Measurements from ENCODE around the gene FH. TPM values are rescaled to one million over a fixed set of nuclear protein-coding genes. Genes with fewer than 3 reads are reported as not detected.
A peak's percentile ranks its signal among the peaks of the same experiment; 100 is the strongest.

The FH gene
- total RNA-seq, 1 donor: 95.2 TPM

GRCh38 chr1:241531195-241532161, 11.9 kb upstream of the FH start:
- DNase-seq (ENCODE audit: insufficient read length, low spot score, missing footprints): no peak
- Histone ChIP-seq H3K27me3 (ENCODE audit: insufficient read depth, low read length) (peaks cover 27% of the 10 kb centered on the region), H3K79me2 (ENCODE audit: insufficient read depth, low read length) (no peaks in the 10 kb centered on the region), H3K4me2 (ENCODE audit: insufficient read depth, low read length) (peak overlapping the region; percentile 76), H3K9me3 (ENCODE audit: low read depth, low read length) (no peaks in the 10 kb centered on the region), H2AFZ (ENCODE audit: low read length) (peak overlapping the region; percentile 90), H3K4me1 (ENCODE audit: insufficient read depth, low read length) (no peaks in the 10 kb centered on the region), H3K4me3 (ENCODE audit: insufficient read depth, low read length) (peak overlapping the region; percentile 72), H3K27ac (ENCODE audit: low read depth, low read length) (peak overlapping the region; percentile 75), H3K36me3 (ENCODE audit: insufficient read depth, low read length) (no peaks in the 10 kb centered on the region), H4K20me1 (ENCODE audit: insufficient read depth, low read length) (no peaks in the 10 kb centered on the region)
- peak; percentile 63 for TF ChIP-seq CTCF (IDR thresholded peaks at IDR 0.05; ENCODE audit: extremely low read depth, low read depth, low read length)

GRCh38 chr1:241527146-241527545, 7.6 kb upstream of the FH start:
- Histone ChIP-seq H4K20me1 (ENCODE audit: insufficient read depth, low read length) (no peaks in the 10 kb centered on the region), H3K27ac (ENCODE audit: low read depth, low read length) (no peak overlapping the region), H3K4me3 (ENCODE audit: insufficient read depth, low read length) (no peak overlapping the region), H3K36me3 (ENCODE audit: insufficient read depth, low read length) (no peaks in the 10 kb centered on the region), H3K4me1 (ENCODE audit: insufficient read depth, low read length) (no peaks in the 10 kb centered on the region), H3K27me3 (ENCODE audit: insufficient read depth, low read length) (peaks cover 36% of the 10 kb centered on the region), H3K4me2 (ENCODE audit: insufficient read depth, low read length) (no peak overlapping the region), H3K79me2 (ENCODE audit: insufficient read depth, low read length) (no peaks in the 10 kb centered on the region), H2AFZ (ENCODE audit: low read length) (no peak overlapping the region), H3K9me3 (ENCODE audit: low read depth, low read length) (no peaks in the 10 kb centered on the region)
- DNase-seq (ENCODE audit: insufficient read length, low spot score, missing footprints): no peak
- no peak for TF ChIP-seq CTCF (IDR thresholded peaks at IDR 0.05; ENCODE audit: extremely low read depth, low read depth, low read length)

- H3K27ac ChIP-seq (ENCODE audit: low read depth, low read length): no peak overlapping the region
- TF ChIP-seq CTCF (IDR thresholded peaks at IDR 0.05; ENCODE audit: extremely low read depth, low read depth, low read length): no peak
- H4K20me1 ChIP-seq (ENCODE audit: insufficient read depth, low read length): no peaks in the 10 kb centered on the region
- H2AFZ ChIP-seq (ENCODE audit: low read length): no peak overlapping the region
- H3K4me2 ChIP-seq (ENCODE audit: insufficient read depth, low read length): no peak overlapping the region
- DNase-seq (ENCODE audit: insufficient read length, low spot score, missing footprints): no peak
- no peaks in the 10 kb centered on the region for H3K36me3 ChIP-seq (ENCODE audit: insufficient read depth, low read length)
- H3K4me3 ChIP-seq (ENCODE audit: insufficient read depth, low read length): no peak overlapping the region
- H3K4me1 ChIP-seq (ENCODE audit: insufficient read depth, low read length): no peaks in the 10 kb centered on the region
- H3K79me2 ChIP-seq (ENCODE audit: insufficient read depth, low read length): no peaks in the 10 kb centered on the region
- H3K9me3 ChIP-seq (ENCODE audit: low read depth, low read length): no peaks in the 10 kb centered on the region
- H3K27me3 ChIP-seq (ENCODE audit: insufficient read depth, low read length): peaks cover 38% of the 10 kb centered on the region
Measured at GRCh38 chr1:241525026-241525425, 5.5 kb upstream of the FH start.

- DNase-seq (ENCODE audit: insufficient read length, low spot score, missing footprints): no peak
- Histone ChIP-seq H3K9me3 (ENCODE audit: low read depth, low read length) (no peaks in the 10 kb centered on the region), H3K27ac (ENCODE audit: low read depth, low read length) (no peak overlapping the region), H3K4me1 (ENCODE audit: insufficient read depth, low read length) (peaks cover 10% of the 10 kb centered on the region), H3K4me3 (ENCODE audit: insufficient read depth, low read length) (no peak overlapping the region), H3K27me3 (ENCODE audit: insufficient read depth, low read length) (peaks cover 31% of the 10 kb centered on the region), H3K4me2 (ENCODE audit: insufficient read depth, low read length) (no peak overlapping the region), H2AFZ (ENCODE audit: low read length) (no peak overlapping the region), H4K20me1 (ENCODE audit: insufficient read depth, low read length) (no peaks in the 10 kb centered on the region), H3K36me3 (ENCODE audit: insufficient read depth, low read length) (no peaks in the 10 kb centered on the region), H3K79me2 (ENCODE audit: insufficient read depth, low read length) (peaks cover 24% of the 10 kb centered on the region)
- no peak for TF ChIP-seq CTCF (IDR thresholded peaks at IDR 0.05; ENCODE audit: extremely low read depth, low read depth, low read length)
Measured at GRCh38 chr1:241521718-241522117, 2.2 kb upstream of the FH start.

All from osteoblast (primary cell).